CD4-positive, alpha-beta T cell treated with Interleukin-15 for 1 hour (primary cell): ENCODE data around the gene BCL3.
A peak's percentile ranks its signal among the peaks of the same experiment; 100 is the strongest.

Experiments
- DNase-seq: peaks from one replicate; pipeline ENCODE4 v3.0.0-alpha.2; 2020

Gene BCL3

DNA sequence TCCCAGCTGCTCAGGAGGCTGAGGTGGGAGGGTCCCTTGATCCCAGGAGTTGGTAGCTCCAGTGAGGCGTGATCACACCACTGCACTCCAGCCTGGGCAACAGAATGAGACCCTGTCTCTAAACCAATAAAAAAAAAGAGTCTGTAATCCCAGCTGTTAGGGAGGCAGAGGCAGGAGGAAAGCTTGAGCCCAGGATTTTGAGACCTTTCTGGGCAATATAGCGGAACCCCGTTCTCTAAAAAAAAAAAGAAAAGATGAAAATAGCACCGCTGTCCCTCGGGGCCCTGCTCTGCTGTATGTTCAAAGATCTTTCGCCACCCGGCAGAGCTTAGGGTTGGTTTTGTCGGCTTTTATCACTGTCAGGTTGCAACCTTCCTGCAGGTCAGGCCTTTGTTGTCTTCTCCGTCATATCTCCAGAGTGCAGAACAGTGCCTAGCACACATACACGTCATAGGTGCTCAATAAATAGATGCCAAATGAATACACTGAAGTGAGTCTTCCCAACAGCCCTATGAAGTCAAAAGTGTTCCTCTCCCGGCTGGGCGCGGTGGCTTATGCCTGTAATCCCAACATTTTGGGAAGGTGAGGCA lies 47.0 kb downstream of the BCL3 start:
- DNase-seq, result no peak

DNA sequence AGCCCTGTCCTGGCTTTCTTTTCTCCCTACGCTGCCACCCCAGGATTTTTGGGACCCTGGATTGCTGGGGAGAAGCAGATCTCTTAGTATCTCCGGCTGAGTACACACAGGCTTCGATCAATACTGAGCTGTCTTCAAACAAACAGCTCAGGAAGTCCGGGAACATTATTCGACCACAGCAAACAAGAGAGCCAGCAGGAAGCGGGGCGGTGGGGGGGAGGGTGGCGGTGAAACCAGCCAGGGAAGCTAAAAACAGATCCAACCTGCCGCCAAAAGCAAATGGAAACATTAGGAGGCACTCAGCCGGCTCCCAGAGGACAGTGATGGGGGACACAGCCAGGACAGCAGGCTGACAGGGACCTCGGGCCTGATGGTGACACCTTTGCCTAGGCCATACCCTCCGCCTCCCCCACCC lies 48.2 kb downstream of the BCL3 start:
- no peak for DNase-seq

DNA sequence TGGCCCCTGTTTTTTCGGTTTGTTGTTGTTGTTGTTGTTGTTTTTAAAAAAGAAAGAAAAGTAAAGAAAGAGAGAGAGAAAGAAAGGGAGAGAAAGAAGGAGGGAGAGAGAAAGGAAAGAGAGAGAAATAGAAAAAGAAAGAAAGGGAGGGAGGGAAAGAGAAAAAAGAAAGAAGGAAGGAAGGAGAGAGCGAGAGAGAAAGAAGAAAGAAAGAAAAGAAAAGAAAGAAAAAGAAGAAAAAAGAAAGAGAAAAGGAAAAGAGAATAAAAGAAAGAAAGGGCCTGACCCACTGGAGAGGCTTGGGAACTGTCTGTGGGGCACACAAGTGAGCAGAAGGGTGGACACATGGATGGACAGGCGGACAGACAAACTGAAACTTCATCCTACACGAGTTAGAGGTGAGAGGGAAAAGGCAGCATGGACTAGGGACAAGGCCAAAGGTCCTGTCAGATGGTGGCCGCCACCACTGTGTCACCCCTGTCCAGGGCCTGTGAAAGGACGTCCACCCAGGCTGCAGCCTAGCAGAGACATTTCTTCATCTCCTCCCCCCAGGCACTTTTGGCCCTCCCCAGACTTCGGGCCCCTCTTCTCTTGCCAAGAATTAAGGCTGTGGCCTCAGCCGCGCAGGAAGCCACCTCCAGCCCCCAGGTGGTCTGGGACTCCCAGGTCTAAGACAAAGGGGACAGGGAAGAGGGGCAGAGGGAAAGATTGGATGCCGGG lies 51.3 kb downstream of the BCL3 start:
- DNase-seq, result no peak

DNA sequence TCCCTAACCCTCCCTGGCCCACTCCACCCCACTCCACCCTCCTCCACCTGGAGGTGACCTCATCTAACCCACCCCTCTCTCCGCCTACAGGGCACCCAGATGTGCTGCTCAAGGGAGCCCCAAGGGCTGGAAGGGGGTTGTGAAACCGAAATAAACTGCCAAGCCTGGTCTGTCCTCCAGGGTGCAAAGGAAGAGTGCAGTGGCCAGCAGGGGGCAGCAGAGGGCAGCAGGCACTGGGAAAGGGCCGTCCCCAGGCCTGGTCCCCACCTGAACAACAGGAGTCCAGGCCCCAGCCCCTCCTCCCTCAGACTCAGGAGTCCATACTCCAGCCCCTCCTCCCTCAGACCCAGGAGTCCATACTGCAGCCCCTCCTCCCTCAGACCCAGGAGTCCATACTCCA lies 52.0 kb downstream of the BCL3 start:
- DNase-seq, result peak; percentile 74

DNA sequence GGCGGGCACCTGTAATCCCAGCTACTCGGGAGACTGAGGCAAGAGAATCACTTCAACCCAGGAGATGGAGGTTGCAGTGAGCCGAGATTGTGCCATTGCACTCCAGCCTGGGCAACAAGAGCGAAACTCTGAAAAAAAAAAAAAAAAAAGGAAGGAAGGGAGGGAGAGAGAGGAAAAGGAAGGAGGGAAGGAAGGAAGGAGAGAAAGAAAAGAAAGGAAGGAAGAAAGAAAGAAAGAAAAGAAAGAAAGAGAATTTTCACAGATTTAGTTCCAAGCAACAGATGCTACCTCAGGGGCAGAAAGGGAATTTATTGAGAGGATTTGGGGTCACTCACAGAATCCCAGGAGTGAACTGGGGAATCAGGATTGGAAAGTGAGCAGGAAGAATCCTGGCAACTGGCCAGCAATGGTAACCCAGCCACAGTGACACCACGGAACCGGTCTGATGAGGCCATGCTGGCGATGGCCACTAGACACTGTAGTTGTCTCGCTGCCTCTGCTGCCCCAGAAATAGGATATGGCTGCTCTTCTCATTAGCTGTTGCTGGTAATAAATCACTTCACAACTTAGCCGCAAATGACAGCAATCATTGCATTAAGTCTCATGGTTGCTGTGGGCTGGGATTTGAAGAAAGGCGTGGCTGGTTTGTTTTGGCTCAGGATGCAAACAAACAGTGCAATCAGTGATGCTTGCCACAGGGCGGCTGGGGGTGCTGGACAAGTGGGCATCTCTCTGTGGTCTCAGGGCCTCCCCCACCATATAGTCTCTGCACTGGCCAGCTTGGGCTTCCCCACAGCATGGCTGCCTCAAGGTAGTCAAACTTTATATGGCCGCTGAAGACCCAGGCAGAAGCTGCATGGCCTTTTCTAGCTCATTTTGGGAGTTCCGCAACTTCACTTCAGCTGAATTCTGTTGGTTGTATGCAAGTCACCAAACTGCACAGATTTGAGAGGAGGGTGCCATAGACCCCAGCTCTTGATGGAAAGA lies 55.2 kb downstream of the BCL3 start:
- DNase-seq, result no peak

DNA sequence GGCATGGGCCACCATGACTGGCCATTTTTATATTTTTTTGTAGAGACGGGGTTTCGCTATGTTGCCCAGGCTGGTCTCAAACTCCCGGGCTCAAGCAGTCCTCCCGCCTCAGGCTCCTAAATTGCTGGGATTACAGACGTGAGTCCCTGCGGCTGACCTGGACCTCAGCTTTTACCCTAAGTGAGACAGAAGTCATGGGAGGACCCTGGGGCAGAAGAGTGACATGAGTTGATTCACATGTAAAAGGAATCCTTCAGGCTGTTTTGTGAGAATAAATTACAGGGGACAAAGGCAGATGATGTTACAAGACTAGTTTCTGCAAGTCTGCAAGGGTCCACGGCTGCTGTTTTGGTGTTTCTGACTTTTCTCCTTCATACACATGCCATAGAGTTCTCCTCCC lies 57.8 kb downstream of the BCL3 start:
- no peak for DNase-seq

DNA sequence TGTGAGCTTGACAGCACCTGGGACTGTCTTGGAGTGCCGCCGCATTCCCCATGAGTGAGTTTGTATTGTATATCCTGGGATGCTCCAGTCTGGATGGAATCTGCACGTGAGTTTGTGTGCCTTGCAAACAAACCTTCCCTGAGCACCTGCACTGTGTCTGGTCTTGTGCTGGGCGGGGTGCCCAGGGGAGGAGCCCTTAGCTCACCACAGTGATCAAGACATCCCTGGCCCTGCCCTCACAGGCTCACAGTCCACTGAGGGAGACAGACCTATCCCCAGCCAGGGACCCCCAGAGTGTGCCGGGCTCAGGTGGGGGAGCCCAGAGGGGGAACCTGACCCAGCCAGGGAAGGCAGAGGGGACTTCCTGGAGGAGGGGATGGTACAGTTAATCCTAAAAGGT lies 58.7 kb downstream of the BCL3 start:
- DNase-seq, result no peak

DNA sequence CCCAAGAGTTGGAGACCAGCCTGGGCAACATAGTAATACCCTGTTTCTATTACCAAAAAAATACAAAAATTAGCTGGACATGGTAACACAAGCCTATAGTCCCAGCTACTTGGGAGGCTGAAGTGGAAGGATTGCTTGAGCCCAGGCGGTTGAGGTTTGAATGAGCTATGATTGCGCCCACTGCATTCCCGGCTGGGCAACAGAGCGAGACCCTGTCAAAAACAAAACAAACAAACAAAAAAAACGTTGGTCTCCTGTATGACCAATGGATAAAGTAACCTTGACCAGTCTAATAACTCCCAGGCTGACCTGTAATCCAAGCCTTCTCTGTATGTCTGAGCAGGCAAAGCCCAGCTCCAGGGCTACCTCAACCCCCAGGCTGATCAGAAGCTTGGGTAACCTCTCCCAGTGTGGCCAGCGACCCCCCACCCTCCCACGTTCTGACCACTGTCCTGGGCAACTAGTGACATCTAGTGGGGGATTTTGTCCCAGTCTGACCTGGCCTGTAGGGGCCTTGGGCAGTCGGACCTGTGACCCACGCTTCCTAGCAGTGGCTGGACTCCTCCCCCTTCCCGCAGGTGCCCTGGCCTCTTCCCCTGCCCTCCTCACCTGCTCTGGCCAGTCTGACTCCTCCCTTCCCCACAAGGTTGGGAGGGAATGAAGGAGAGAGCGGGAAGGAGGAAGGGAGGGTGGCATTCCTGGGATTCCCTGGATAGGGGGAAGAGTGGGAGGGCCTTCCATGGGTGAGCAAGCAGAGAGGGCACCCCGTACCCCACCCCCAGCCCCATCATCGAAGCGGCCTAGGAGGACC lies 59.3 kb downstream of the BCL3 start:
- DNase-seq, result no peak

DNA sequence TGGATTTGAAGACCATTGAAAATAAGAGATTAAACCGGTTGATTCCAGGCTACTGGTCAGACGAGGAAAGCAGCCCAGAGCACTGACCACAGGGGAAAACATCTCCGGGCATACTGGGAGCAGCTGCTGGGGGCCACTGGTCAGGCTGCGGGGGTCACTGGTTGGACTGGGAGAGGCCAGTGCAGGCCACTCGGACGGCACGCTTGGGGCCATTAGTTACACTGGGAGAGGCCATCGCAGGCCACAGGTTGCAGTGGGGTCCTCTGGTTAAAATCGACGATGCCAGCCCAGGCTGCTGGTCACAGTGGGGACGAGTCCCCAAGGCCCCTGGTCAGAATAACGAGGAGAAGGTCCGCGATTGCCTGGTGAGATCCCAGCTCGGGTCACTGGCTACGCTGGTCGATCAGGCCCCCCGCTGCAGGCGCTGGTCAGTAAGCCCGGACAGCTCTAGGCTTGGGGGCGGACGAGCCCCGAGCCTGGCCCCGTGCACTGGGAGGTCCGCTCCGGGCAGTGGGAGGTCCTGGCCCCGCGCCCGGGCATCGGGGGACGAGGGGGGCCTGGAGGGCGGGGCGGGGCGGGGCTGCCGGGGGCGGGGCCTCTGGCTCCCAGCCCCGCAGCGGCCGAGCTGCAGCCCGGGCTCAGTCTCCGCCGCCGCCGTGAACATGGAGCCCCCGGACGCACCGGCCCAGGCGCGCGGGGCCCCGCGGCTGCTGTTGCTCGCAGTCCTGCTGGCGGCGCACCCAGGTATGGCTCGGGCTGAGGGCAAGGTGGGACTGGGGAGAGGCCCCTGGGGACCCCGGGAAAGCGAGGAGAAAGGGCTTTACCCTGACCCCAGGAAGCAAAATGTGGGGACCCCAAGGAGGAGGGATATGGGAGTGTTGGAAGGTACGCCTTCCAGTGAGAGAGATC lies 60.2 kb downstream of the BCL3 start, which contains the start of gene BCAM:
Gene BCAM, plus strand, starts transcription at position 641 of the 909 bp plus-strand sequence. Its CDS starts 22 bp downstream, at position 663.
- no peak for DNase-seq
